Transverse colon (tissue), 4 donors: ENCODE measurements around the gene RRP8. TPM values are rescaled to one million over a fixed set of nuclear protein-coding genes. Genes with fewer than 3 reads are reported as not detected.

Experiments used
- DNase-seq: peaks from one replicate; pipeline ENCODE4 v3.0.0-alpha.2; 2019
- H3K27ac ChIP-seq, 4 donors: fragments of 200-600 bp; sonication (generic); 2 replicates each; pipeline ENCODE4 v1.5.1; 2016 to 2018; ENCODE audit warnings: inconsistent platforms in 4 of 4
- H3K27me3 ChIP-seq: fragments of 200-600 bp; sonication (generic); 2 replicates; pipeline ENCODE4 v1.5.1; 2017; ENCODE audit warnings: inconsistent platforms
- H3K36me3 ChIP-seq, 4 donors: fragments of 200-600 bp; sonication (generic); 2 replicates each; pipeline ENCODE4 v1.5.1; 2017 to 2019; ENCODE audit warnings: inconsistent platforms in 4 of 4
- H3K4me1 ChIP-seq, 4 donors: fragments of 200-600 bp; sonication (generic); 2 replicates each; pipeline ENCODE4 v1.5.1; 2017 to 2020; ENCODE audit warnings: inconsistent platforms in 4 of 4
- H3K4me3 ChIP-seq, 4 donors: fragments of 200-600 bp; sonication (generic); 1 replicate in 1 of 4; 2 replicates in 3 of 4; pipeline versions ENCODE4 v1.5.1 to v1.6.1; 2017 to 2019; ENCODE audit warnings: inconsistent platforms in 4 of 4
- H3K9me3 ChIP-seq, 2 donors: fragments of 200-600 bp; sonication (generic); 2 replicates each; pipeline ENCODE4 v1.5.1; 2017 to 2019; ENCODE audit warnings: inconsistent platforms in 2 of 2
- EP300 ChIP-seq: sonication (generic); formaldehyde crosslinking; IDR thresholded peaks from one replicate; pipeline ENCODE4 v1.6.1; 2017; ENCODE audit warnings: antibody characterized with exemption, low read depth
- POLR2A ChIP-seq: fragments of 450-650 bp; IDR thresholded peaks from one replicate; pipeline ENCODE4 v1.6.1; 2016; ENCODE audit warnings: antibody characterized with exemption, mild to moderate bottlenecking, moderate library complexity
- POLR2AphosphoS5 ChIP-seq, 3 donors: sonication (generic); formaldehyde crosslinking; IDR thresholded peaks; one replicate each; pipeline ENCODE4 v1.6.1; 2016; ENCODE audit warnings: antibody characterized with exemption in 3 of 3
- WGBS, 2 donors: methylation state at CpG; one replicate each; pipeline ENCODE4 v1.1.5; 2018; ENCODE audit warnings: low coverage in 1 of 2; 5-methylcytosine and 5-hydroxymethylcytosine counted together
- in situ Hi-C, 4 donors: fragments of 200-750 bp; cut with MboI; loops; one replicate each; pipeline versions ENCODE4 v1.15.0 to v1.15.1; 2017; ENCODE audit warnings: low sequenced_read_pairs in 3 of 4, low pct_ligation_motif_present in 1 of 4, low pct_unique_long_range_greater_than_20kb in 1 of 4
- intact Hi-C: fragments of 100-400 bp; cut with DNase I; formaldehyde crosslinking; loops from one replicate; pipeline ENCODE4 v1.15.1; 2023; ENCODE audit warnings: low total_unique reads
- total RNA-seq, 4 donors: library from RNA; depleted of rRNA; stranded (reverse); fragments of >200 nt; gene quantifications; one replicate each; pipeline ENCODE4 v1.1.0, GENCODE V29; 2016
- TF ChIP-seq, protein P1 (sequence below), 5 experiments: fragments of 200-600 bp in 3 of 5; fragments of 450-650 bp in 2 of 5; sonication (generic) in 3 of 5; IDR thresholded peaks; 1 replicate in 2 of 5; 2 replicates in 3 of 5; pipeline ENCODE4 v1.5.1; 2016 to 2017; ENCODE audit warnings: antibody characterized with exemption in 5 of 5, inconsistent platforms in 3 of 5, mild to moderate bottlenecking in 2 of 5, moderate library complexity in 1 of 5

The RRP8 gene
- total RNA-seq, 4 donors from 2014 or later: 9.7 to 145 (median 48.2) TPM

DNA sequence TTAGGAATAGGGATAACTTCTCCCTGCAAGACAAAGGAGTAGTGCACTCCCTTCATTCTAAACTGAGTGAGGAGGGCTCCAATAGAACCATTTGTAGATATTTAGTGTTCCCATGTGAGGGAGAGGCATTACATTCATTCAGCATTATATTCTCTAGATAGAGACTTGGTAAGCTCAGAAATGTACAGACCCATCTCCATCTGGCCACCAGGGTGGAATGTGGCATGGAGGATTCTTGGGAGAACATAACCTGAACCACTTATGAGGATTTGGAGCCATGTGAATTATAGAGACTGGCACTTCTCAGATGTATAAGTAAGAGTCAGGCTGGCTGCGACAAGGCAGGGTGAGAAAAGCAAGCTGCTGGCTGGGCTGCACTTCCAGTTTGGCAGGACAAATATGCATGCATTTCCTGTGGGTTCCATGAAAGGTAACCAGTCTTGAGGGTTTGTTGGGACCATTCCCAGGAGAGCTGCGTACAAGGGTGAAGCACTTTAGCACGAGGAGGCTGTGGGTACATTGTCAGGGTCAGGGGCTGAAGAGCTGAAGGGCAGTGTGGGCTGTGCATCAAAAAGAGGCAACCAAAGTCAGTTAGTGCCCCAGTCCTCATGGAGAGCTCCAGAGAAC, 9.2 kb downstream of the RRP8 start:
- peaks cover 0 to 7% (median 4%) of the 10 kb centered on the region in 4 donors for H3K4me1 ChIP-seq

DNA sequence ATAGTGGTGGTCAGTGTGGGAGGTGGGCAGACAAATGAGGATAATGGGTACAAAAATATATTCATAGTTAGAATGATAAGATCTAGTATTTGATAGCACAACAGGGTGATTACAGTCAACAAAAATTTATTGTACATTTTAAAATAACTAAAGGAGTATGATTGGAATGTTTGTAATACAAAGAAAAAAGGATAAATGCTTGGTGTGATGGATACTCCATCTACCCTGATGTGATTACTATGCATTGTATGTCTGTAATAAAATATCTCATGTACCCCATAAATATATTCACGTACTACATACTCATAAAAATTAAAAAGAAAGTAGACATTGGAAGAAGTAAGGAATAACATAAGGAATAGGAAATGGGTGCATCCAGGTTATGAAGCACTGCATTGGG, 15.4 kb downstream of the RRP8 start:
- in situ Hi-C loops (no loop called here), intact Hi-C loops (no loop called here)
- H3K36me3 ChIP-seq: no peaks in the 10 kb centered on the region
- TF ChIP-seq EP300: no peak
- TF ChIP-seq, protein P1, sequence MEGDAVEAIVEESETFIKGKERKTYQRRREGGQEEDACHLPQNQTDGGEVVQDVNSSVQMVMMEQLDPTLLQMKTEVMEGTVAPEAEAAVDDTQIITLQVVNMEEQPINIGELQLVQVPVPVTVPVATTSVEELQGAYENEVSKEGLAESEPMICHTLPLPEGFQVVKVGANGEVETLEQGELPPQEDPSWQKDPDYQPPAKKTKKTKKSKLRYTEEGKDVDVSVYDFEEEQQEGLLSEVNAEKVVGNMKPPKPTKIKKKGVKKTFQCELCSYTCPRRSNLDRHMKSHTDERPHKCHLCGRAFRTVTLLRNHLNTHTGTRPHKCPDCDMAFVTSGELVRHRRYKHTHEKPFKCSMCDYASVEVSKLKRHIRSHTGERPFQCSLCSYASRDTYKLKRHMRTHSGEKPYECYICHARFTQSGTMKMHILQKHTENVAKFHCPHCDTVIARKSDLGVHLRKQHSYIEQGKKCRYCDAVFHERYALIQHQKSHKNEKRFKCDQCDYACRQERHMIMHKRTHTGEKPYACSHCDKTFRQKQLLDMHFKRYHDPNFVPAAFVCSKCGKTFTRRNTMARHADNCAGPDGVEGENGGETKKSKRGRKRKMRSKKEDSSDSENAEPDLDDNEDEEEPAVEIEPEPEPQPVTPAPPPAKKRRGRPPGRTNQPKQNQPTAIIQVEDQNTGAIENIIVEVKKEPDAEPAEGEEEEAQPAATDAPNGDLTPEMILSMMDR (IDR thresholded peaks at IDR 0.05): no peak
- no peak for TF ChIP-seq POLR2A
- TF ChIP-seq POLR2AphosphoS5 (IDR thresholded peaks at IDR 0.05): no peak
- 82 to 93% methylated on average over 1 of the region's 1 CpG for WGBS, 2 donors
- DNase-seq: no peak
- H3K27me3 ChIP-seq: no peaks in the 10 kb centered on the region
- peaks cover 11 to 18% of the 10 kb centered on the region in 2 donors for H3K9me3 ChIP-seq
- H3K4me3 ChIP-seq: no peak overlapping the region
- peaks cover 0 to 10% (median 0%) of the 10 kb centered on the region in 4 donors for H3K4me1 ChIP-seq
- peak overlapping the region in 3 of 4 donors; percentile 2 to 53 (median 48) for H3K27ac ChIP-seq

More for the DNA sequence above, 9.2 kb downstream of the RRP8 start:
- WGBS, 2 donors: 82 to 100% methylated on average over 1 to 3 of the region's 3 CpGs
- Histone ChIP-seq H3K9me3 (no peaks in the 10 kb centered on the region), H3K27me3 (no peaks in the 10 kb centered on the region), H3K27ac (peak overlapping the region in 2 of 4 donors; percentile 69 to 77), H3K36me3 (peaks cover 0 to 7% (median under 1%) of the 10 kb centered on the region in 4 donors), H3K4me3 (no peak overlapping the region)
- in situ Hi-C loops (no loop called here), intact Hi-C loops (no loop called here)
- DNase-seq: no peak
- TF ChIP-seq, protein P1 (IDR thresholded peaks at IDR 0.05): no peak
- TF ChIP-seq POLR2AphosphoS5 (IDR thresholded peaks at IDR 0.05) (no peak), POLR2A (no peak), EP300 (no peak)

DNA sequence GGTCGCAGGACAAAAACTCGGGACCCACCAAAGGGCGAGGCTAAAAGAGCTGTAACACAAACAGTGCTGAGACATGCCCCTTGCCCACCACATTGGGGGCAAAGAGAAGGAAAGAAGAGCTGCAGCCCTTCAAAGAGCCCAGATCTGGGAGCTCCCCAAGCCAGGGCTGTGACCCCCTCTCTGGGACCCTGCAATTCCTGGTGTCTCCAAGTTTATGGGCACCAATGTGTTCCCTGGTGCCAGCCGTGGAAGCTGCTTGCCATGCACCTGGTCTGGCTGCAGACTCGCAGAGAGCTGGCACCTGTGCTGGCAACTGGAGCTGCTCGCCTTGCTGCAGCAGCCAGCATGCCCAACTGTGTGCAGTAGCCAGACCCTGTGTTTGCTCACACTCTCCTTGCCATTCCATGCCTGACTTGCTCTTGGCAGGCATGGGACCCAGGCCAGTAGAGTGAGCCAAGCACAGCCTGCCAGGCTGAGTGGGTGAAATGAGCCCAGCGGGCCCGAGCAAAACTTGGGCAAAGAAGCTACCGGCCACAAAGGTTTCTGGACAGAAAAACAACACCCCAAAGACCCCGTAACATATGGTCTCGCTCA, 16.0 kb downstream of the RRP8 start:
- WGBS, 2 donors: 87 to 90% methylated on average over 3 to 9 of the region's 11 CpGs
- H3K4me1 ChIP-seq: peaks cover 0 to 10% (median 0%) of the 10 kb centered on the region in 4 donors
- in situ Hi-C loops (no loop called here), intact Hi-C loops (no loop called here)
- no peaks in the 10 kb centered on the region for H3K36me3 ChIP-seq
- peaks cover 11 to 18% of the 10 kb centered on the region in 2 donors for H3K9me3 ChIP-seq
- H3K27me3 ChIP-seq: no peaks in the 10 kb centered on the region
- TF ChIP-seq, protein P1 (IDR thresholded peaks at IDR 0.05): no peak
- TF ChIP-seq POLR2AphosphoS5 (IDR thresholded peaks at IDR 0.05): peak; percentile 29 to 72 (median 48)
- DNase-seq: no peak
- no peak overlapping the region for H3K4me3 ChIP-seq
- H3K27ac ChIP-seq: peak overlapping the region in 3 of 4 donors; percentile 48 to 60 (median 53)

DNA sequence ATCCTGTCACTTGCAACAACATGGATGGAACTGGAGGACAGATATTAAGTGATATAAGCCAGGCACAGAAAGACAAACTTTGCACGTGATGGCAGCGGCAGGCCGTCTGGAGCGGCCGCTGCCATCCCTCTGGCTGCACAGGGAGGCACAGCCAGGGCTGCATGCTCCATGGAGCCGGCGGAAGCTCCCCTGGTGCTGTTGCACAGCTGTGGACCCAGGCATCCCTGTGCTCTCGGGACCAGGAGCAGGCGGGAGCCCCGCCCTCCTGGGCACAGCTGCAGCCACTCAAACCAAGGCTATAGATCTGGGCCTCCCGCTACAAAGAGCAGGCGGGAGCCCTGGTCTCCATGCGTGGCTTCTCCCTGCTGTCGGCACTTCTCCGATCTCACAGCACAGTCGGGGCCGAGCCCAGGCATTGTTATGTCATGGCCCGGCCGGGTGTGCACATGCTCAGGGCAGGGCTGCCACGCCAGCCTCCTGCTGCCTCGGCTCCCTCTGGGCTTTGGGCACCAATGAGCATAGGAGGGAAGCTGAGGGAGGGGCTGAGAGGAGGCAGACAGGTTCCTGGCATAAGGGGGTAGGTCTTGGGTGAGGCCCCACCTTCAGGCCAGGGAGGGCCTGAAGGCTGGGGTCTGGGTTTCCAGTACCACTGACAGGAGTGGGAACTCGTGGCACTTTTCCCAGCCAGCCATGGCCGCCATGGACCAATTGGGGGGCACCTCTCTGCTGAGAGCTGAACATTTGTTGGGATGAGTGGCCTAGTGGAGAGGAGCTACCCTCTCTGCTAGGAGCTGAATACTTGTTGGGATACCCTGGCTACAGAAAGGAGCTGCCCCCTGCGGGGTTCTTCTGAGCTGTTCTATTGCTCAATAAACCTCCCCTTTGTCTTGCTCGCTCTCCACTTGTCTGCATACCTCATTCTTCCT, 16.7 kb downstream of the RRP8 start:
- H3K4me3 ChIP-seq: peak overlapping the region in 1 of 4 donors; percentile 9
- no peak for DNase-seq
- TF ChIP-seq, protein P1 (IDR thresholded peaks at IDR 0.05): no peak
- TF ChIP-seq POLR2AphosphoS5 (IDR thresholded peaks at IDR 0.05): no peak
- no peak for TF ChIP-seq POLR2A
- TF ChIP-seq EP300: no peak
- 80 to 83% methylated on average over 5 to 25 of the region's 25 CpGs for WGBS, 2 donors
- H3K36me3 ChIP-seq: no peaks in the 10 kb centered on the region
- intact Hi-C loops (no loop called here), in situ Hi-C loops (no loop called here)
- peaks cover 0 to 10% (median 0%) of the 10 kb centered on the region in 4 donors for H3K4me1 ChIP-seq
- H3K9me3 ChIP-seq: peaks cover 11 to 18% of the 10 kb centered on the region in 2 donors
- H3K27ac ChIP-seq: peak overlapping the region in 3 of 4 donors; percentile 48 to 60 (median 53)
- H3K27me3 ChIP-seq: no peaks in the 10 kb centered on the region
